Measurements from ENCODE around the gene P2RX2.

P2RX2 gene

DNA sequence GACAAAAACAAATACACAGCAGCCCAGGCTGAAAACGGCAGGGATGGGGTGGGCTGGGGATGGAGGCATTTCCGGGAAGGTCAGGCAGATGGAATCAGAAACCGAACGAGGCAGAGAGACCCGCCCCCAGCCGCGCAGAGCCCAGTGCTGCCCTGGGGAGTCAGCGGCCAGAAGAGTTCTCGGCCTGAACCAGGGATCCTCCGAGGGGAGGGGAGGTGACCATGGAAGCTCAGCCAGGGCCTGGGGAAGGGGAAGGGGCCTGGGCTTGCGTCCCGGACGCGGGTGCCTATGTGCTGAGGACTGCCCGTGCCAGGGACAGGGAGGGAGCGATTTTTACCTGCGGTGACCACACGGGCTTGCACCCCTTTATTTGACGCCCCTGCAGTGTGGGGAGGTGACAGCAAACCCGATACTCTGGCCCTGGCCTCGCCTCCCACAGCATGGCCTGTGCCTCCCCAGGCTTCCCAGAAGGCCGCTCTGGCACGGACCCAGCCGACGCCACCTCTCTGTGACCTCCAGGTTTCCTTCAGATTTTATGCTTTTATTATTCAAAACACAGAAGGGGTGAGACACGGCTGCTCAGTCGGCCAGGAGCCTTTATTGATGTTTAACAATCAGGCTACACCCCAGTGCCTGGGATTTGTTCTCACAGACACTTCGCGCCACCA is 15.9 kb upstream of the P2RX2 start:
- DNase-seq (ENCODE audit: low read depth in 2 of 2, low spot score in 1 of 2): no peak

DNA sequence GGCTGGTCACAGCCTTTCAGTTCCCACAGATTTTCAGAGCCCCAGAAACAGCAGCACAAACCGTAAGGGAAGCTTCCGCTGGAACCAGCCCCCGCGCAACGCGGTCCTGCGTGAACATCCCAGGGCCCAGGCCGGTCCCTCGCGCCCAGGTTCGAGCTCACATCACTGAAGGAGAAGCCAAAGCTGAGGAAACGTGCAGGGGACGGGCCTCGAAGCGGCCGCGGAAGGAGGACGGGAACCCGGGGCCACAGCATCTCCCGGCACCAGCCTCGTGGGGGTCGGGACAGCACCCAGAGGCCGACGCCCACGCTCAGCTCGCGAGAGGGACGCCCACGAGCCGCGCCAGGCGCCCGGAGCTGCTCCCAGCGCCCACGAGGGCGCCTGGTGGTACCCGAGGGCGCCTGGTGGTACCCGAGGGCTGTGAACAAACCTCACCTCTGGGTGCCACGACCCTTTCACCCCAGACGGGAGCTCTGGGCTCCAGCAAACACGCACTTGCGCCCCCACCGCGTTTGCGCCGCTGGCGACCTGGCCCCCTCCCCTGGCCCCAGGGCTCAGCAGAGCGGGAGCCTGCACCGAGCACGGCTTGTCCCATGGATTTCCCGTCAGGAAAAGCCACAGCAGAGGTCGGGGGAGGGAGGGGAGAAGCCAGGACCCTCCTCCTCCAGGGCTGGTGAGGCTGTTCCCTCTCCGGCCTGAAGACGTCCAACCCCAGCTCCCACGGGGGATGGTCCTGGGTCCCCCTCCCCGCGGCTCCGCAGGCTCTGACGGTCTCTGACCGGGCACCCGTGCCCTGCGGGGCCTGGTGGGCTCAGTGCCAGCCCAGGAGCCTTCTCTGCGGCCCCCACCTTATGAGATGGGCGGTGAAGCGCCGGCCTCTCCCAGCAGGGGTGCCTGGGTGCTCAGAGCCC is 15.1 kb upstream of the P2RX2 start:
- no peak for DNase-seq (ENCODE audit: low read depth in 2 of 2, low spot score in 1 of 2)

DNA sequence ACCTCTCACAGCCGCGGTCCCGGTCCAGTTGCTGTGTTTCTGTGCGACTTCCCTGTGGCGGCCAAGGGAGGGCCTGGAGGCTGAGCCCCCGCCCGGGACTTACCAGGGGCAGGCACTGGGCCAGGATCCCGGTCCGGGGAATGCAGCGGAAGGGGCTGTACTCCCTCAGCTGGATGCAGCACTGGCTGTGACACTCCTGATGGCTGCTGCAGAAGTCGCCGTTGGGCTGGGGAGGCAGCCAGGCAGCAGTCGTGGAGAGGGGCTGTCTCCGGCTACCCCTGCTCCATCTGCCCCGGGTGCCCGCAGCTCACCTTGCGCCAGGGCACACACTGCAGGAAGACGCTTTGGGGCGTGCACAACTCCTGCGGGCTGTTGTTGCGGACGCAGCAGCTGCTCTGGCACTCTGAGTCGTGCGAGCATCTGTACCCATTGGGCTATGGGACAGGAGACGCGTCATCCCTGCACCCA is 14.4 kb upstream of the P2RX2 start:
- DNase-seq (ENCODE audit: low read depth in 2 of 2, low spot score in 1 of 2): no peak

DNA sequence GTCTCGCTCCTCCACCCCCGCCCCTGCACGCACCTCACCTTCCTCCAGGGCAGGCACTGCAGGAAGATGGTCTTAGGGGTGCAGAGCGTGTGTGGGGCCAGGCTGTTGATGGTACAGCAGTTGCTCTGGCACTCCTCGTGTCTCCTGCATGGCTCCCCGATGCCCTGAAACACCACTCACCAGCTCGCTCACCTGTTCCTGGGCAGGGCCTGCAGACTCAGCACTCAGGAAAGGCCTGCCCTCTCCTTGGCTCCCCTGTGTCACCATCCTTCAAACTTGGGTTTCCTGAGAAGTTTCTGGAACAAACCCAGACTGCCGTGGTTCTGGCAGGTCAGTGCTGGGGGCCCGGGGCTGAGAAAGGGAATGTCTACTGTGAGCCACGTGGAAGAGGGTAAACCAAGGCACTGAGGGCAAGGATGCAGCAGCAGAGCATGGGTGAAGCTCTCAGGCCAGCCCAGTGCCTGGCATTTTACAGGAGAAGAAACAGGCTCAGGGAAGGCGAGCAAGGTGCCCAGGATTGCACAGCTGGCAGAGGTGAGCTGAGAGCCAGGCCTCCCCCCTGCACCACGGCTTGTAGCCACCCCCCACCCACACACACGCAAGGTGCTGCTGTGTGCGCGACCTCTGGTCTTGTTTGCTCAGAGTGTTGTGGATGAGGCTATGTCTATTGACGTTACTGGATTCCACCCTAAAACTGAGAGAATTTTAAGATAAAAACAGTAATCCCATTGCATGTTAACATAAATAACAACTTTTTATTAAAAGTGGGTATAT is 13.7 kb upstream of the P2RX2 start:
- no peak for DNase-seq (ENCODE audit: low read depth in 2 of 2, low spot score in 1 of 2)

DNA sequence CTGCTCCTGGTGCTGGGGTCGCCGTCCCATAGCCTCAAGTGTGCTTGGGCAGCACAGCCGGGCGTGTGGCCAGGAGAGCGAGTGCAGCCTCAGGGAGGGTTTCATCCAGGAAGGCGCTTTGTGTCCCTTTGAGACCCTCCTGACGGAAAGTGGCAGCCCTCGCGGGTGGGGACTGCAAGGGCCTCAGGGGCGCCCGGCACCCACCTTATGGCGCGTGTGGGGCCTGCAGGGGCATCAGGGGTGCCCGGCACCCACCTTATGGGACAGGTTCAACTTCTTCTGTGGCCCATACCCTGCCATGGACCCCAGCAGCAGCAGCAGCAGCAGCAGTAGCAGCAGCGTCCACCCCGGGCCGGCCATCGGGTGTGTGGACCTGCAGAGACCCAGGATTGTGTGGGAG is 12.7 kb upstream of the P2RX2 start:
- no peak for DNase-seq (ENCODE audit: low read depth in 2 of 2, low spot score in 1 of 2)

DNA sequence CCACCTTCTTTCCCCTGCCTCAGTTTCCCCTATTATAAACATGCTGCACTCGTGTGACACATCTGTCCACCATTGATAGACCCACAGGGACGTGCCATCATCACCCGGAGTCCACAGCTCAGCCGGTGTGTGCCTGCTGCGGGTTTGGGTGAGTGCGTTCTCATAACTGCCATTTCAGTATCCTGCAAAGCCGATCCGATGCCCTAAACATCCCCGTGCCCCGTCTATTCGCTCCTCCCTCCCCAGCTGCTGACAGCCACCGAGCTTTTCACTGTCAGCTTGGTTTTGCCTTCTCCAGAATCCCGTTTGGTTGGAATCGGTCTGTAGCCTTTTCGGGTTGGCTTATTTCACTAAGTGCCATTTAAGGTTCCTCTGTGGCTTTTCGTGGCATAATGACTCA is 12.1 kb upstream of the P2RX2 start:
- no peak for DNase-seq (ENCODE audit: low read depth in 2 of 2, low spot score in 1 of 2)

DNA sequence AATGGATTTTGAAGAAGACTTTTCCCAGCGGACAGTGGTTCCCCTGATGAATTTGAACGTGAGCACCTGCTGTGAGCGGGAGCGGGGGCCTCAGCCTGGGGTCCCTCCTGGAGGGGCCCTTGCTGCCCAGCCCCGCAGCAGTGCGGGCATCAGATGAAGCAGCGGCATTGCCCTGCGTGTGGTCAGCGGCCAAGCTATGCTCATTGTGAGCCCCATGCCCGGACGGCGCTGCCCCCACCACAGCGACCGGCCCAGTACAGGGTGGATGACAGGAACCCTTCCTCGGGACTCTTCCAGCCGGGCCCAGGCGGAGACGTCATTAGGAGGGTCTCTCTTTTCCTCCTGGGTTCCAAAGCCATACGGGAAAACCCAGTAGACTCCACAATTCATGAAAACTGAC is 11.6 kb upstream of the P2RX2 start:
- DNase-seq (ENCODE audit: low read depth in 2 of 2, low spot score in 1 of 2): no peak

DNA sequence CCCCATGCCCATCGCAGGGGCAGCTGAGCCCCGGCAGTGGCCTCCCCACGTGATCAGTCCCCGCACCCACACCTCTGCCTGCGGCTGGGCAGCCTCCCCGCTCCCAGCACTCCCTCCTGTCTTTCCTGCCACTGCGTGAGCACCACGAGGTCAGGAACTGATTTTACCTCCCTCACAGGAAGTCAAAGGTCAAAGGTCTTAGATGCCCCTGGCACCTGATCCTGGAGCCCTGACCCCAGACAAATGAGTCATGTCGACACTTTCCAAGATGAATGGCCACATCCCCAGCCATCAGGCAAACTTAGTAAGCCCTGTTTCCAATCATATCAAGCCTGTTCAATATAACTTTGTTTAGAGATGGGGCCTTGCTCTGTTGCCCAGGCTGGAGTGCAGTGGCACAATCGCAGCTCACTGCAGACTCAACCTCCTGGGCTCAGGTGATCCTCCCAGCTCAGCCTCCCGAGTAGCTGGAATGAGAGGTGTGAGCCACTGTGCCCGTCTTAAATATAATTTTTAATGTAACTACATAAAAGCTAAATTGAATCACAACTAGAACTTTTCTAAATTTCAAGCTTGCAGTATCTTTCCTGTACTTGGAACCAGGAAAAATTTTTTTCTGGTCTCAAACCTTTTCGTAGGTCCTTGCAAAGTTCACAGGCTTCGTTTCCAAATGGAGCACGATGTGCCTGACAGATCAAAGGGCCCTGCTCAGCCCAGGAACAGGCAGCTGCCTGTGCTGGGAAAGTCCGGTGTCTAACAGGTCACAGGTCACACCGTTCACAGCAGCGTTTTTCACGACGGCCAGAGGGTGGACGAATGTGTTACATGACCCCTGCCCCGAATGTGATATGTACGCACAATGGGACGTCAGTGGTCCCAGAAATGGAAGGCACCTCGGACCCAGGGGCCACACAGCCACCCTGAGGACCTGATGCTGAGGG is 10.1 kb upstream of the P2RX2 start:
- DNase-seq (ENCODE audit: low read depth in 2 of 2, low spot score in 1 of 2): no peak

DNA sequence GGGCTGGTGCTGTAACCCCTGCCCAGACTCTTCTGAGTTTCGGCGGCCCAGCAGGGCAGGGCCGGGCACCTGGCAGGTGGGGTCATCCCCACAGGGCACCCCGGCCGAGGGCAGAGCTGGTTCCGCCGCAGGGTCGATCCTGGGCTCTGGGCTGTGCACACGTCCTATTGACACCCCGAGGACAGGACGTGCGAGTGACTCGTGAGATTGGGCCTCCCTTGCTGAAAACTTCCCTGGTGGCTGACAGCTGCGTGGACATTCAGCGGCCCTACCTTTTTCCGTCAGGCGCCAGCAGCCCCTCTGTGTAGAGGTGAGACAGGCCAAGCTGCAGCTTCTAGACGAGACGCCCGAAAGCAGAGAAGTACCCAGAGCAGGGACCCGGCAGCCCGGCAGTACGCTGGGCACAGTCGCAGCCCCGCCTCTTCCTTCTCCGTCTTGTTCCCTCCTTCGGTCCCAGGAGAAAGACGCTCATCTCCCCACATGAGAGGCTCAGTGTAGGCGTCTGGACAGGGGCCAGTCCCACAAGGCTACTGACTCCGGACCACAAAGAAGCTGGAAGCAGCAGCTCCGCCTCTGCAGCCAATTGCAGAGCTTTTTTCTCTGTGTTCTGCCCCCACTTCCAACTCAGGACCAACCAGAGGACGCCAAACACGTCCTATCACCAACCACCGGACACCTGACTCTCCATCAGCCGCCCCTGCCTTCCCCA is 8.4 kb upstream of the P2RX2 start, which contains the start of gene LRCOL1:
Gene LRCOL1 (minus strand): TSS at position 532 of the 709 bp plus-strand sequence. CDS start 4,331 bp downstream, outside the sequence.
- DNase-seq (ENCODE audit: low read depth in 2 of 2, low spot score in 1 of 2): no peak

DNA sequence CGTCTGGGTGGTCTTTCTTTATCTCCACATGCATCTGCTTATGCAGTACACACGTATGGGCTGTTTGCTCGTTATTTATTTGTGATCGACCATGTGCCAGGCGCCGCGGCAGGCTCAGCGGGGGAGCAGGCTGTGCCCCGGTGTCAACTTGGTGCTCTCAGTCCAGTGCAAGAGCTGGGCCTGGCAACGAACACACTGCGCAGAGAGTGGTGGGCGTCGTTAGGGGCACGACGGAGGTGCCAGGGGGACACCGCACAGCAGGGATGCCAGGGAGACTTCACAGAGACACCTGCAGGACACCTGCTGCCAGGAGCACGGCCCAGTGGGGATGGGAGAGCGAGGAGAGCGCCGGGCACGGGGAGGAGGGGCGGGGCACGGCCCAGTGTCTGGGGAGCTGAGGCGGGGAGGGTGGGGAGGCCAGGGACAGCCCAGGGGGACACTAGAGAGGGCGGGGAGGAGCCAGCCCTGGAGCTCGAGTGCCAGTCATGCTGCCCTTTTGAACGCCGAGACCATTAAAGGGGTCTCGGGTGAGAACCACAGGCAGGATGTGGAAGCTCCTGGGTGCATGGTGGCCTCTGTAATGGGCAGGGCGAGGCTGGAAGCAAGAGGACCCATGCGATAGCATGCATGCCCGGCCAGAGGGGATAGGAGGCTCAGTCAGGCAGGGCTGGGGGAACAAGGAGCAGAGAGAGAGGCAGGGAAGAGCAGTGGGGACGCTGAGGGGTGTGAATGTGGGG is 7.5 kb upstream of the P2RX2 start:
- no peak for DNase-seq (ENCODE audit: low read depth in 2 of 2, low spot score in 1 of 2)

DNA sequence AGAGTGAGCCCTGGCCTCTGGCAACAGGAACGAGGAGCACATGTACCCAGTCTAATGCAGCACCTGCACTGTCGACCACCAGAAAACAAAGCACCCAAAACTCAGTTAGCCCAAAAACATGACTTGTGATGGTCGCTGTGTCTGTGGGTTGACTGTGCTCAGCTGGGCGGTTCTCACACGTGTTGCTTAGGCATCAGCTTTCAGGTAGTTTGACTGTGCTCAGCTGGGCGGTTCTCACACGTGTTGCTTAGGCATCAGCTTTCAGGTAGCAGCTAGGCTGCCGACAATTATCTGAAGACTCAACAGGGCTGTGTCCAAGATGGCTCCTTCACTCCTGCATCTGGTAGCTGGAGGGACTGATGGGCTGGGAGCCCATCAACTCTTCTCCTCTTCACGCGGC is 7.0 kb upstream of the P2RX2 start:
- DNase-seq (ENCODE audit: low read depth in 2 of 2, low spot score in 1 of 2): no peak

DNA sequence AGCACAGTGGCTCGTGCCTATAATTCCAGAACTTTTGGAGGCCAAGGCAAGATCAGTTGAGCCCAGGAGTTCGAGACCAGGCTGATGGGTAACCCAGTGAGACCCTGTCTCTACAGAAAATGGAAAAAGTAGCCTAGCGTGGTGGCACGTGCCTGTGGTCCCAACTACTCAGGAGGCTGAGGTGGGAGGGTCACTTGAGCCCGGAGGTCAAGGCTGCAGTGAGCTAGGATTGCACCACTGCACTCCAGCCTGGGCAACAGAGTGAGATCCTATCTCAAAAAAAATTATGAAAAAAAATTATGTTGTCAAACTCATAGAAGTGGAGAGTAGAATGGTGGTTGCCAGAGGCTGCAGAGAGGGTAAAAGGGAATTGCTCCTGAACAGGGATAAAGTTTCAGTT is 4.5 kb upstream of the P2RX2 start:
- DNase-seq (ENCODE audit: low read depth in 2 of 2, low spot score in 1 of 2): no peak

DNA sequence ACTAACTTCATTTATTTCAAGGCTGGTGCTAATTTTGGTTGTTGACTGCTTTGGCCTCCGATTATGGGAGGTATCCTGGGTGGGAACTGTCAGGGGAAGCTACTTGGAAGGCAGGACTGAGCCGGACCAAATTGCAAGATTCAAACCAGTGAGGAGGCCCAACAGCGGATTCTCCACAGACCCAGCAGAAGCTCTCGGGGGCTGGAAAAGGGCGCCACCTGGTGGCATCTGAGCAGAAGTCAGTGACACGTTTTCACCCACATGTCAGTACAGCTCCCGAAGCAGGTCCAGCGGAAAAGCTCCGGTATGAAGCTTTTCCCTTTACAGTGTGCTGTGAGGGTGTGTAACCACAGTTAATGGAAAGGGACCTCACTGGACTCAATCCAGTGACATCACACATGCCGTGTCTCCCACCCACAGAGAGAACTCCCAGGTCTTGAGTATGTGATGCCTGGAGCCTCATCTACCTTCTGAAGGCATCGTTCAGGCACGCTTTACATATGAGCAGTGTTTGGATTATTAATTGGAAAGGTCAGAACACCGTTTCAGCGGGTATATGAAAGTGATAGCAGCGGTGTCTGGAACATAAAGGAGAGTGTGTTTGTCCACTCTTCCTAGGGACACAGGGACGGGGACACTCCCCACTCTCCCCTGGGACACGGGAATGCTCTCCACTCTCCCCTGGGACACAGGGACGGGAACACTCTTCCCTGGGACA is 3.6 kb upstream of the P2RX2 start:
- DNase-seq (ENCODE audit: low read depth in 2 of 2, low spot score in 1 of 2): peak; percentile 61 to 65

DNA sequence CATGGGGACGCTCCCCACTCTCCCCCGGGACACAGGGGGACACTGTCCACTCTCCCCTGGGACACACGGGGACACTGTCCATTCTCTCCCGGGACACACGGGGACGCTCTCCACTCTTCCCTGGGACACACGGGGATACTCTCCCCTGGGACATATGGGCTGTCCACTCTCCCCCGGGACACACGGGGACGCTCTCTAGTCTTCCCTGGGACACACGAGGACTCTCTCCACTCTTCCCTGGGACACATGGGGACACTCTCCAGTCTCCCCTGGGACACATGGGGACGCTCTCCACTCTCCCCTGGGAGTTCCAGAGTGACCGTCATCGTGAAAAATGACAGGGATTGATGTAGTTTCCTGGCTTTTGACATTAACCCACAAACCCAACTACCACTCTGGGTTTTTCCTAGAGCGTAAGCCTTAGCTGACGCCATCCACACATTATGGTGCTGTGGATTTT is 3.0 kb upstream of the P2RX2 start:
- DNase-seq (ENCODE audit: low read depth in 2 of 2, low spot score in 1 of 2): no peak

DNA sequence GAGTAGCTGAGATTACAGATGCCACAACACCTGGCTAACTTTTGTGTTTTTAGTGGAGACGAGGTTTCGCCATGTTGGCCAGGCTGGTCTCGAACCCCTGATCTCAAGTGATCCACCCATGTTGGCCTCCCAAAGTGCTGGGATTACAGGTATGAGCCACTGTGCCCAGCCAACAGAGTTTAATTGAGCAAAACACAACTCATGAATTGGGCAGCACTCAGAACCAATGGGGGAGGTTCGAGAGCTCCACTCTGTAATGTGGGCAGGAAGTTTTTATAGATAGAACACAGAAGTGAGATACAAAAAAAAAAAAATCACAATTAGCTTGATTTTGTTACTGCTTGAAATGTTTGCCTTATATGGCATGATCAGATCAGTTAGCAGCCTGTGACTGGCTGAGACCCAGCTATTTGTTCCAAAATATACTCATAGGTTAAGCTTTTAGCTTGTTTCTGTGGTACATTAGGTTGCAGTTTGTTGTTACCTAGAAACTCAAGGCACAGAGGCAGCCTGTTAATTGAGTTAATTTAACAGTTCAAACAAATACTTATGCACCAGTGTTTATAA is 1.4 kb upstream of the P2RX2 start:
- DNase-seq (ENCODE audit: low read depth in 2 of 2, low spot score in 1 of 2): no peak

DNA sequence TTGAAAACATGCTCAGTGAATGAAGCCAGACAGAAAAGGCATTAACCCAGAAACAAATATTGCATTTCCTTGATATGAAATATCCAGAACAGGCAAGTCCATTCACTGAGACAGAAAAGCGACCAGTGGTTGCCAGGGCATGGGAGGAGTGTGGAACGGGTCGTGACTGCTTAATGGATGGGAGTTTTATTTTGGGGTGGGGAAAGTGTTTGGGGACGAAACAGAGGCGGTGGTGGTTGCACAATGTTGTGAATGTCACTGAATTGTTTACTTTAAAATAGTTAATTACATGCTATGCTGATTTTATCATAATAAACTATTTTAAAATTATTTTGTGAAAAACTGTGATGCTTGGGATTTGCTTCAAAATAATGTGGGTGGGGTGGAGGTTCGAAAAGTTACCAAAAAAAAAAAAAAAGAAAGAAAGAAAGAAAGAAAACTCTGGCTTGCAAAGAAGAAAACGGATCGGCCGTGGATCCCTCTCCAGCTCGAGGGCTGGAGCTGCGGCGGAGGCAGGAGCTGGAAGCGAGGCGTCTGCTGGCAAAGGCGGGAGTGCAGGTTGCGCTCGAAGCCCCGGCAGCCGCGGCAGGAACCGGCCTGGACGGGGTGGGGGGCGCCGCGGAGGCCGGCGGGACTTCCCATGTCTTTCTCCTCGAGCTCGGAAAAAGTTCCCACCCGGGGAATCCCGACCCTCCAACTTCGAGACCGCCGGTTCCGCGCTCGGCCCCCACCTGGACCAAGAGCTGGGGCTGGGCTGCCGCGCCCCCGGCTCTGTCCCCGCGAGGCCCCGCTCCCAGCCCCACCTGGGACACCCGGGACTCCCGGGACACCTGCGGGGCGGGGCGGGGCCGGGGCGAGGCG is 524 bp upstream of the P2RX2 start:
- DNase-seq (ENCODE audit: low read depth in 2 of 2, low spot score in 1 of 2): no peak

DNA sequence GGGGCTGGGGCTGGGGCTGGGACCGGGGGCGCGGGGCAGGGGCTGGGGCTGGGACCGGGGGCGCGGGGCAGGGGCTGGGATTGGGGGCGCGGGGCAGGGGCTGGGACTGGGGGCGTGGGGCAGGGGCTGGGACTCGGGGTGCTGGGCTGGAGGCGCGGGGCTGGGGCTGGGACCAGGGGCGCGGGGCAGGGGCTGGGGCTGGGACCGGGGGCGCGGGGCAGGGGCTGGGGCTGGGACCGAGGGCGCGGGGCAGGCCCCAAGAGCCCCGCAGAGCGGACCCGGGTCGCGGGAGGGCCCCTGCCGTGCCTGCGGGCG is 452 bp downstream of the P2RX2 start:
- no peak for DNase-seq (ENCODE audit: low read depth in 2 of 2, low spot score in 1 of 2)
